HL-60 (cell line): ENCODE results near the gene CLDN34.
A peak's percentile ranks its signal among the peaks of the same experiment; 100 is the strongest.

ENCODE experiments used
- DNase-seq, 2 experiments: peaks; one replicate each; pipeline ENCODE4 v3.0.0-alpha.2; 2010 to 2020; ENCODE audit warnings: low read depth in 1 of 2, low spot score in 1 of 2
- H3K27ac ChIP-seq: fragments of 250-450 bp; sonication (Bioruptor Pico); replicated peaks from 2 replicates; pipeline ENCODE4 v1.5.1; 2020; ENCODE audit warnings: mild to moderate bottlenecking, moderate library complexity
- H3K27me3 ChIP-seq: fragments of 250-450 bp; sonication (Bioruptor Pico); 2 replicates; pipeline ENCODE4 v1.5.1; 2021; ENCODE audit warnings: mild to moderate bottlenecking, moderate library complexity; ENCODE audit not compliant: insufficient read depth, poor library complexity, severe bottlenecking
- H3K4me3 ChIP-seq: replicated peaks from 2 replicates; pipeline ENCODE4 v1.5.1; 2011; ENCODE audit warnings: mild to moderate bottlenecking, control low read depth, low read length; ENCODE audit not compliant: insufficient read depth
- GABPA ChIP-seq: IDR thresholded peaks from 2 replicates; pipeline ENCODE4 v1.6.1; 2012; ENCODE audit warnings: low read depth
- POLR2AphosphoS5 ChIP-seq: IDR thresholded peaks from 2 replicates; pipeline ENCODE4 v1.6.1; 2012; ENCODE audit warnings: low read depth
- SPI1 ChIP-seq: IDR thresholded peaks from 2 replicates; pipeline ENCODE4 v1.6.1; 2012; ENCODE audit warnings: low read depth, mild to moderate bottlenecking, borderline replicate concordance
- TF ChIP-seq, protein P1 (sequence below): IDR thresholded peaks from one replicate; pipeline ENCODE4 v1.5.1; 2011; ENCODE audit warnings: low read length, control low read depth, inconsistent platforms; ENCODE audit not compliant: insufficient read depth
- TF ChIP-seq, protein P2 (sequence below): IDR thresholded peaks from 2 replicates; pipeline ENCODE4 v1.6.1; 2012; ENCODE audit warnings: low read depth; ENCODE audit not compliant: insufficient replicate concordance

Gene CLDN34

DNA sequence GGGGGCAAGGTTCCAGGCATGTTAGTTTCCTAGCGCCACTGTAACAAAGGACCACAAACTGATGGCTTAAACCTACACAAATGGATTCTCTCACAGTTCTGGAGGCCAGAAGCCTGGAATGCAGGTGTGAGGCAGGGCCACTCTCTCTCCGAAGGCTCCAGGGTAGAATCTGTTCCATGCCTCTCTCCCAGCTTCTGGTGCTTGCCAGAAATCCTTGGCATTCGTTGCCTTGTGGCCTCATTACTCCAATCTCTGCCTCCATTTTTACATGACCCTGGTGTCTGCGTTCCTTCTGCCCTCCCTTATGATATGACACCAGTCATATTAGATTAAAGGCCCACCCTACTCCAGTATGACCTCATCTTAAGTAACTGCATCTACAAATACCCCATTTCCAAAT lies 39.6 kb downstream of the CLDN34 start:
- H3K4me3 ChIP-seq: no peak overlapping the region
- no peak overlapping the region for H3K27ac ChIP-seq
- TF ChIP-seq SPI1 (no peak), POLR2AphosphoS5 (no peak), GABPA (no peak)
- TF ChIP-seq, protein P1, sequence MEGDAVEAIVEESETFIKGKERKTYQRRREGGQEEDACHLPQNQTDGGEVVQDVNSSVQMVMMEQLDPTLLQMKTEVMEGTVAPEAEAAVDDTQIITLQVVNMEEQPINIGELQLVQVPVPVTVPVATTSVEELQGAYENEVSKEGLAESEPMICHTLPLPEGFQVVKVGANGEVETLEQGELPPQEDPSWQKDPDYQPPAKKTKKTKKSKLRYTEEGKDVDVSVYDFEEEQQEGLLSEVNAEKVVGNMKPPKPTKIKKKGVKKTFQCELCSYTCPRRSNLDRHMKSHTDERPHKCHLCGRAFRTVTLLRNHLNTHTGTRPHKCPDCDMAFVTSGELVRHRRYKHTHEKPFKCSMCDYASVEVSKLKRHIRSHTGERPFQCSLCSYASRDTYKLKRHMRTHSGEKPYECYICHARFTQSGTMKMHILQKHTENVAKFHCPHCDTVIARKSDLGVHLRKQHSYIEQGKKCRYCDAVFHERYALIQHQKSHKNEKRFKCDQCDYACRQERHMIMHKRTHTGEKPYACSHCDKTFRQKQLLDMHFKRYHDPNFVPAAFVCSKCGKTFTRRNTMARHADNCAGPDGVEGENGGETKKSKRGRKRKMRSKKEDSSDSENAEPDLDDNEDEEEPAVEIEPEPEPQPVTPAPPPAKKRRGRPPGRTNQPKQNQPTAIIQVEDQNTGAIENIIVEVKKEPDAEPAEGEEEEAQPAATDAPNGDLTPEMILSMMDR: no peak
- TF ChIP-seq, protein P2, sequence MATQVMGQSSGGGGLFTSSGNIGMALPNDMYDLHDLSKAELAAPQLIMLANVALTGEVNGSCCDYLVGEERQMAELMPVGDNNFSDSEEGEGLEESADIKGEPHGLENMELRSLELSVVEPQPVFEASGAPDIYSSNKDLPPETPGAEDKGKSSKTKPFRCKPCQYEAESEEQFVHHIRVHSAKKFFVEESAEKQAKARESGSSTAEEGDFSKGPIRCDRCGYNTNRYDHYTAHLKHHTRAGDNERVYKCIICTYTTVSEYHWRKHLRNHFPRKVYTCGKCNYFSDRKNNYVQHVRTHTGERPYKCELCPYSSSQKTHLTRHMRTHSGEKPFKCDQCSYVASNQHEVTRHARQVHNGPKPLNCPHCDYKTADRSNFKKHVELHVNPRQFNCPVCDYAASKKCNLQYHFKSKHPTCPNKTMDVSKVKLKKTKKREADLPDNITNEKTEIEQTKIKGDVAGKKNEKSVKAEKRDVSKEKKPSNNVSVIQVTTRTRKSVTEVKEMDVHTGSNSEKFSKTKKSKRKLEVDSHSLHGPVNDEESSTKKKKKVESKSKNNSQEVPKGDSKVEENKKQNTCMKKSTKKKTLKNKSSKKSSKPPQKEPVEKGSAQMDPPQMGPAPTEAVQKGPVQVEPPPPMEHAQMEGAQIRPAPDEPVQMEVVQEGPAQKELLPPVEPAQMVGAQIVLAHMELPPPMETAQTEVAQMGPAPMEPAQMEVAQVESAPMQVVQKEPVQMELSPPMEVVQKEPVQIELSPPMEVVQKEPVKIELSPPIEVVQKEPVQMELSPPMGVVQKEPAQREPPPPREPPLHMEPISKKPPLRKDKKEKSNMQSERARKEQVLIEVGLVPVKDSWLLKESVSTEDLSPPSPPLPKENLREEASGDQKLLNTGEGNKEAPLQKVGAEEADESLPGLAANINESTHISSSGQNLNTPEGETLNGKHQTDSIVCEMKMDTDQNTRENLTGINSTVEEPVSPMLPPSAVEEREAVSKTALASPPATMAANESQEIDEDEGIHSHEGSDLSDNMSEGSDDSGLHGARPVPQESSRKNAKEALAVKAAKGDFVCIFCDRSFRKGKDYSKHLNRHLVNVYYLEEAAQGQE: no peak
- H3K27me3 ChIP-seq: peaks cover 2% of the 10 kb centered on the region
- no peak for DNase-seq

DNA sequence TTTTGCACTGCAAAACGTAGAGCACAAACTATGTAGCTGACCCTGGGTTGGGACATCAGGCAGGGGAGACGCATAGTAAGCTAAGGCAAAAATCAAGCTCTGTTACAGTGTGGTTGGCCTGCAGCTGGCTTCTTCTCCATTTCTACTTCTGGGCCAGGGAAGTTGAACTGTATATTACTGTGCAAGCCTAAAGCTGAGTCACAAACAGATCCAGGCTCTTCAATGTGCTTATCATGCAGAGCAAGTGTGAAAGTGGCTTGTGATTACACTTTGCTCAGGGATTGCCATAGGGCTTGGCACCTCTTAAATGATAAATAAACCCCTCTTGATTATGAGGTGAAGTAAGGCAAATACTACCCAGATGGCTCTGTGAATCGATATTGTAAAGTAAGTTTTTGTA lies 40.5 kb downstream of the CLDN34 start:
- TF ChIP-seq SPI1 (no peak), POLR2AphosphoS5 (no peak), GABPA (no peak)
- TF ChIP-seq, protein P2: no peak
- TF ChIP-seq, protein P1: no peak
- peak in 1 of 2 experiments; percentile 13 for DNase-seq
- Histone ChIP-seq H3K27ac (no peak overlapping the region), H3K27me3 (peaks cover 2% of the 10 kb centered on the region), H3K4me3 (no peak overlapping the region)

DNA sequence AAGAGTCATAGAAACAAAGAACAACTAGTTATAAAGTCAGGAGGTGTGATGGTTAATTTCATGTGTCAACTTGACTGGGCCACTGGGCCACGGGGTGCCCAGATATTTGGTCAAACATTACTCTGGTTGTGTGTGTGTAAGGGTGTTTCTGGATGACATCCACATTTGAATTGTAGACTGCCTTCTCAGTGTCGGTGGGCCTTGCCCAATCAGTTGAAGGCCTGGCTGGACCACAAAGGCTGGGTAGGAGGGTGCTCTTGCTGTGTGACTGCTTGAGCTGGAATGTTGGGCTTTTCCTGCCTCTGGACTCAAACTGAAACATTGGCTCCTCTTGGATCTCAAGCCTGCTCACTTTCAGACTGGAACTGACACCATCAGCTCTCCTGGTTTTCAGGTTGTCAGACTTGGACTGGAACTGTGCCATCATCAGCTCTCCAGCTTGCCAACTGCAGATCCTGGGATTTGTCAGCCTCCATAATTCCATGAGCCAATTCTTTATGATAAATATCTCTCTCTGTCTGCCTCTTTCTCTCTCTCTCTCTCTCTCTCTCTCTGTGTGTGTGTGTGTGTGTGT lies 41.4 kb downstream of the CLDN34 start:
- TF ChIP-seq, protein P1: no peak
- TF ChIP-seq POLR2AphosphoS5 (no peak), SPI1 (no peak), GABPA (no peak)
- TF ChIP-seq, protein P2: no peak
- no peak for DNase-seq
- H3K4me3 ChIP-seq: no peak overlapping the region
- peaks cover 2% of the 10 kb centered on the region for H3K27me3 ChIP-seq
- H3K27ac ChIP-seq: no peak overlapping the region
